GM19025 (cell line): ENCODE results near the gene CDKAL1.
"Not testable (repeated sequence)": the region's sequence is repeated elsewhere in the genome, so short reads cannot be mapped to it uniquely, and the experiment has no call there.

Experiments
- ATAC-seq: cut with Tn5 transposase; IDR thresholded peaks from one replicate; pipeline ENCODE4 v1.9.1; 2021; ENCODE audit warnings: mild to moderate bottlenecking, low read depth, moderate library complexity; ENCODE audit not compliant: unreplicated experiment

CDKAL1 gene

DNA sequence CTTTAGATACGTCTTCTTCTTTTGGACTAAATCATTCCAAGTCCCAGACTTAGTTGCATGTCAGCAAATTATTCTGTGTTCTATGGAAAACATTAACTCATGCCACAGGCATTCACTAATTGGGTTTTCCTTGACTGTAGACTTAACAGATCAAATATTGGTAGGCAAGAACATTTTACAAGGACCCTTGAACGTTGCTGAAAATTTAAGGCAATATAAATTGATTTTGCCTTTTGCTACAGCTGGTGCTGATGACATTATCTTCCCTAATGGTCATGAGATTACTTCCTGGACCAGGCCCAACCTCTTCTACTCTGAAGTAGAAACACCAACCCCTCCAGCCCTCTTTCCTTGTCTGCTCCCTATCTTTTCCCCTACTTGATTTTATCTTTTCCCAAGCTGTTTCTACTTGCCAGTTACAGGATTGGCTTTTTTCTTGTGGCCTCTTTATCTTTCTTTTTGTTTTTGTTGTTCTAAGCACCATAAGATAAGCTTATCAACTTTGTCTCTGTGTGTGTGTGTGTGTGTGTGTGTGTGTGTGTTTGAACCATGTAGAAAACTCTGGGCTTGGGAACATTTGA is 545.3 kb downstream of the CDKAL1 start:
- no peak for ATAC-seq

DNA sequence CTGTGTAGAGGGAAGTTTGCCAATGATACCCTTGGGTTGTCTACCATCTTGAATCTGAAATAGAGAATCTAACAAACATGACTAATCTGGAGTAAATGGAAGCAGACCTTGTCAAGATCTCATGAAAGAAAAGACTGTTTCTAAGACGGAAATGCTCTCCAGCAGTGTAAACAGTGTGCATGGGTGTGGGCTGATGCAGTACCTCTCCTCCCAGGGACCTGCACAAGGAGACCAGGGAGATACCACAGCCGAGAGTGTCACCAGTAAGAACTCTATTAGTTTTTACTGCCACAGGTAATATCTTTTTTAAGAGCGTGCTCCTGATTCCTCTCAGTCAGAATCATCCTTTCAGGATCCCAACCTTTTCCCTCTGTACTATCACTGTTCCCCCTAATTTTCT is 546.0 kb downstream of the CDKAL1 start:
- ATAC-seq = no peak

GRCh38 chr6:21082091-21082490 is 547.8 kb downstream of the CDKAL1 start:
- ATAC-seq = no peak

DNA sequence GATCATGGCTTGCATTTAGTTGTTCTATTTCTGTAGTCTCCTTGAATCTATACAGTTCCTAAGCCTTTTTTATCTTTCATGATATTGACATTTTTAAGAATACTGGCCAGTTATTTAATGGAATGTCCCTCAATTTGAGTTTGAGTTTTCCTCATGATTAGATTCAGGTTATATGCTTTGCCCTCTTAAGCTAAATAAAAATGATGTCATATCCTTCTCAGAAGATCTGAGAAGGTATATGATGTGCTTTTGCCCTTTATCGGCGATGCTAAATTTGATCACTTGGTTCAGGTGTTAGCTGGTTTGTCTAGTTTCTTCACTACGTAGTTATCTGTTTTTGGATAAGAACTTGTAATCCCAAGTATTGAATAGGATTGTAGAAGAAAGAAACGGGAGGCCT is 549.5 kb downstream of the CDKAL1 start:
- ATAC-seq = no peak

DNA sequence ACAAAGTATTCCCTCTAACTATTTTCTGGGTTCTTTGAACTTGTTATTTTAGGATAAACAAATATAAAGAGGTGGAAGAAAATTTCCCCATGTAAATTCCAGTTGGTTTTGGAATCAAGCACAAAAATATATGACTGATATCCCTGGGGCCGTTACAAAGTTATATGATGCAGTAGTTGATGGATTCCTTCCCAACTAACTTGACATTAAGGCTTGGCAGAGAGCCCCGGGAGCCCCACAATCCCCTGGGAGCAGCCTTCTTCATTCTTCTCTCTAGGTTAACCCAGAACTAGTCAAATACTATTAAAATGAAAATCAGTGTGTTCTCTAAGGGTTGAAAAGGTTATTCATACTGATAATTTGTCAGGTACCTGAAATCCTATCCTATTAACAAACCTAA is 550.4 kb downstream of the CDKAL1 start:
- no peak for ATAC-seq

GRCh38 chr6:21085211-21085610 is 551.0 kb downstream of the CDKAL1 start:
- ATAC-seq = no peak

- no peak for ATAC-seq
Observed at GRCh38 chr6:21085643-21086042, 551.4 kb downstream of the CDKAL1 start.

GRCh38 chr6:21087188-21087587 is 552.9 kb downstream of the CDKAL1 start:
- no peak for ATAC-seq

GRCh38 chr6:21091411-21091810 is 557.2 kb downstream of the CDKAL1 start:
- ATAC-seq = no peak

- ATAC-seq = not testable (repeated sequence)
Observed at GRCh38 chr6:21092231-21092772, 558.0 kb downstream of the CDKAL1 start.

GRCh38 chr6:21095462-21095861 is 561.2 kb downstream of the CDKAL1 start:
- no peak for ATAC-seq

GRCh38 chr6:21098134-21098533 is 563.9 kb downstream of the CDKAL1 start:
- no peak for ATAC-seq

DNA sequence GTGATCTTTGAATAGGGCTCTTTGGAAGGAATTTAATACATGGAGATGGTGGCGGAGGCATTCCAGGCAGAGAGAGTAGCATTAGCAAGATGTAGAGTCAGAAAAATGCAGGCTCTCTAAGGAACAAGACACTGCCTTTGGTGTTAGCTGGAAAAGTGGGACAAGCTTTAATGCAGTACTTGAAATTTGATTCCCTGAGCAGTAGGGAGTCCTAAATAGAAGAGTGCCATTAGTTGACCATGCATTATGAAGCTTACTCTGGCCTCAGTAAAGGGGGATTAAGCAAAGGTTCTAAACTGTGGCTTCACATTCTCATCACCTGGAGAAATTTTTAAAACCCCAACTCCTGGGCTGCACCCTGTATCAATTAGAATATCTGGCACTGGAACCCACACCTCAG is 564.5 kb downstream of the CDKAL1 start:
- no peak for ATAC-seq

DNA sequence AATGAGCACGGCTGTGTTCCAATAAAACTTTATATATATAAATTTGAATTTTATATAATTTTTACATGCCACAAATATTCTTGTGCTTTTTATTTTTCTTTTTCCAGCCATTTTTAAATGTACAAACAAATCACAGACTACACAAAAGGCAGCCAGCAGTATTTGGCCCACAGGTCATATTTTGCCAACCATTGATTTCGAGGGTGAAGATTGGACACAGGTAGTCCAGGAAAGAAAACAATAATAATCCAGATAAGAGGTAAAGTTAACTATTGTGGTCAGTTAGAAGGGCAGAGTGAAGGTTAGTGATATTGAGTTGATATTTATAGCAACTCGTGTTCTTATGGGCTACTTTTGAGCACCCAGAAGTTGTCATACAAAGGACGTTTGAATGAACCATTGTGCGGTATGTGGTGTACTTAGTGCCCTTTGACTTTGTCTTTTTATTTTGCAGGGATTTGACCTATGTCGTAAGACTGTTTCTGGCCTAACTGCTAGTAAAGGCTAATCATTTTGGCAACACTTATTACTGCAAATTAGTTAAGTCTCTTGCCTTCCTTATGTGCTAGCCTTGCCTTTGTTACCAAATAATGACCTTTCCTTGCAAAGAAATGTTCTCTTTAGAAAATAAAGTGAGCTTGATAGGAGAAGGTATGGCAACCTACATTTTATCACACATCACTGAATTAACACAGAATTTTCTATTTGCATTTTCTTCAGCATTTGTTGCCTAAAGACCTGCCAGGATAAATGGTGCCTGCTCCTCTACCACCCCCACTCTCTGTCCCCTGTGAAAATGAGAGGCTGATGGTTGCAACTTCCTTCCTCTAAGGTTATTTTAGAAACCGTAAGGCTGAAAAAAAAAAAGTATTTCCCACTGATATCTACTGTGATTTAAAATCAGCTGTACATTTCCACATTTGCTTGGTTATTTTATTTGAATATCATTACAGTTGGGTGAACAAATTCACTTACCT is 565.4 kb downstream of the CDKAL1 start:
- ATAC-seq = no peak

DNA sequence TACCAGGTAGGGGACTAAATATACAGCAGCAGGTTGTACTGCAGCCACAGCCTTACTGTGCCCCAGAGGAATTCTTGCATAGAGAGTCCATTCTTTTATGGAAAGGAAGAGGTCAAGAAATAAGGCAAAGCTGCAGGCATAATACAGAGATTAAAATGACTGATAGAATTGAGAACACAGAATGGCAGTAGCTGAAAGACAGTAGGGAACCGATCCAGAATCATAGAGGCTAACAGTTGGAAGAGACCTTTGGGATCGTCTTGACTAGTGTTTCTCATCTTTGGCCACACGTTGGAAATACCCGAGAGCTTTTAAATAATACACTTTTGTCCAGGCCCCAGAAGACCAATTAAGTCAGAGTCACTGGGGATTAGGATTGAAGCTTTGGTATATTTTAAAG is 566.7 kb downstream of the CDKAL1 start:
- no peak for ATAC-seq

DNA sequence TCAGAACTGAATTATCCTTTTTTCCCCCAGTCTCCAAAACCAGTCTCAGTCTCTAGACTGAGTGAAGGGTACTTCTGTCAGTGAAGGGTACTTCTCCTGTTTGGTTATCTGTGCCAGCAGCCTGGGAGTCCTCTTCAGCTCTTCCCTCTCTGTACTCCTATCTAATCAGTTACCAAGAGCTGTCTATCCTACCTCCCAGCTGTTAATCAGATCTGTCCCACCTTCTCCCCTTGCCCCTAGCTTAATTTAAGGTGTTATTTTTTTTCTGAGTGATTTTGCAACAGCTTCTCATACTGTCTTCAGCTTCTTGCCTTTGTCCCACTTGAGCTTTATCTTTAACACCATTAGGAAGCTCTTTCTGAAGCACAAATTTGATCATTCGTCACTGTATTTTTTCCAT is 567.4 kb downstream of the CDKAL1 start:
- ATAC-seq = no peak

DNA sequence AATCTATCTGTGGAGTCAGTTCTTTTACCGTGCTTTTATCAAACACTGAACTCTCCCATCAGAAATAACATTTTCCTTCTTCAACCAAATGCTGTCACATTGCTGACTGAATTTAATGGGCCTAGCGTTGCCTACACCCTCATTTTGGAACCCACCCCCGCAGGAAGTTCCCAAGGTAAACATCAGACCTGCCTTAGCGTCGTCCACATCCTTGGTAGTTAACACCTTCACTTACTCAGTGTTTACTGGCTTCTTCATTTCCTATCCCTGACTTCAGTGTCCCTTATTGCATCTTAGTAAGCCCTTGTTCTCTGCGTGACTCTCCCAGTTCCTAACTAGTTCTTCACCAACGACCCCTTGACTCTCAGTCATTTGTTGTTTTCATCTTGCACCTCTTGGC is 567.9 kb downstream of the CDKAL1 start:
- no peak for ATAC-seq

GRCh38 chr6:21102624-21103023 is 568.4 kb downstream of the CDKAL1 start:
- no peak for ATAC-seq

DNA sequence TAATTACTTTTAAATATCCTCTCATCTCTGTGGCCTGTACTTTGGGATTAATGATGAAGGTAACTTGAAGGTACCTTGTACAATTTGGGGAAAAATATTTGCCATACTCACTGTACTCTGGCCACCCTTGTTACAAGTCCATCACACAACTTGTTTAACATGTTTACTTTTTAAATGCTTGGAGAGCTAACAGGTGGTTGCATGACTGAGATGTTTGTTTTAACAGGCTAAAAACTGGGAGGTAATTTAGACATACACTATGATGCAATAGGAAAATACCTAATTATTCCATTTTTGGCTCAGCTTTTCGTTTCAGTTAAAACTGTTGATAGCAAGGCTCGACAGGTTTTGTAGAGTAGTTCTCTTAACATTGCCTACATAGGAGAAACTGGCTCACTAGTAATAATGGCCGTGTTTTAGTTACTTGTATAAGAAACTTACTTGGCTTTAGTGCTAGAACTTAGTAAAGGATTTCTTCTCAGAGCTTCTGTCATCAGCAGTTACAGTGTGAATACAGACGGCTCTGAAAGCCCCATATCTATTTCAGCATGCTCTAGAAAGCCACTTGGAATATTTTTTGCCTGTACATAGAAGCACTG is 569.5 kb downstream of the CDKAL1 start:
- ATAC-seq = no peak

DNA sequence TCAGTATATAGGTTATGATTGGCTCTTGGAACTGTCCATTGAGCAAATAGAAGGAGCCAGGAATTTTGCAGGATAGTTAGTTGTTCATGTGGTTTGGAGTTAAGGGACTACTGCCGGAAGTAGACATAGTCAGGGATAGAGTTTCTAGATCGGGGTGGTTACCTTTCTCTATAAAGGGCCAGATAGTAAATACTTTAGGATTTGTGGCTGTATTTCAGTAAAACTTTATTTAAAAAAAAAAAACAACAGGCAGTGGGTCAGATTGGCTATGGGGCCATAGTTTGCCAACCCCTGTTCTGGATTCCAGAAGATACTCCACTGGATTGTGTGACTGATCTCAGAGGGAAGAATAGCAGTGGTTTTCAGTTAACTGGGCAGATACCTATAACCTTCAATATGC is 570.0 kb downstream of the CDKAL1 start:
- no peak for ATAC-seq

DNA sequence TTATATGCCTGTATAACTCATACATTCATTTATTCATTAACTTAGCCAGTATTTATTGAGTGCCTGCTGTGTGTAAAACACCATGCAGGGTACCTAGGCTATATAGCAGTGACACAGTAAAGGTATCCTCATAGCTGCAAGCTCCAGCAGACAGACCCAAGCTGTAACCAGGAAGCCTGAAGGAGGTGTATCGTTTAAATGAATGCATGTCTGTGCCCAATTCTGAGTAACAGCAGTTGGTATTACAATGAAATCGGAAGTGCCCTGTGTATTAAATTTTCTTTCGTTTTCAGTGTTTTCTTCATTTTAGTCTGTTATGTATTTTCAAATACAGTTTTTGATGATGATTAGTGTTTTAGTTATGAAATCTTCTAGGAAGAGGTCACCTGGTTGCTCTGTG is 573.5 kb downstream of the CDKAL1 start:
- ATAC-seq = no peak
